Measurements from ENCODE around the gene SERF2. TPM values are rescaled to one million over a fixed set of nuclear protein-coding genes. Genes with fewer than 3 reads are reported as not detected.

The SERF2 gene

DNA sequence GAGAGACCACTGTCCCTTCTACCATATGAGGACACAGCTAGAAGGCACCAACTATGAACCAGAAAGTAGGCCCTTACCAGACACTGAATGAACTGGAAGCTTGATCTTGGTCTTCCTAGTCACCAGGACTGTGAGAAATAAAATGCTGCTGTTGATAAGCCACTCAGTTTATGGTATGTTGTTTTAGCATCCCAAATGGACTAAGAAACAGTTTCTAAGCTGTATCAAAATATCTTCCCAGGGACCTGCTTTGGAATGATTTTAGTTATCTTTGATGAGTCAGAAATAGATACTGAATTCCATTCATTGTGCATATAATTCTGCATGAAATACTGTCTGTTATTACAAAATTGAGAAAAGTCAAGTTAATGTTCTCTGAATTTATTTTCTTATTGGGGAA is 53.3 kb downstream of the SERF2 start:
- H3K36me3 ChIP-seq (ENCODE audit: control insufficient read depth, insufficient read depth, low read length), result no peaks in the 10 kb centered on the region
- no peak overlapping the region for H3K56ac ChIP-seq (ENCODE audit: low read length)
- H3K9ac ChIP-seq (ENCODE audit: low read length), result no peak overlapping the region

More for the DNA sequence above, 53.3 kb downstream of the SERF2 start:
- Histone ChIP-seq H2BK120ac (ENCODE audit: low read depth, low read length) (no peak overlapping the region), H3K79me1 (ENCODE audit: low read length) (no peaks in the 10 kb centered on the region), H4K8ac (ENCODE audit: low read depth, low read length) (no peak overlapping the region), H3K23ac (ENCODE audit: low read length) (no peak overlapping the region), H3K79me2 (ENCODE audit: control insufficient read depth, insufficient read depth, low read length) (no peaks in the 10 kb centered on the region), H2AK5ac (ENCODE audit: low read length) (no peak overlapping the region), H3K4ac (ENCODE audit: low read depth, low read length) (no peak overlapping the region), H3K4me1 (ENCODE audit: control insufficient read depth, low read depth, low read length) (no peaks in the 10 kb centered on the region), H4K5ac (ENCODE audit: low read length) (no peak overlapping the region), H3K18ac (ENCODE audit: low read length) (no peak overlapping the region), H2BK15ac (replicated peaks; ENCODE audit: low read depth) (no peak overlapping the region), H3K27ac (ENCODE audit: low read depth, low read length) (no peak overlapping the region), H3K27me3 (ENCODE audit: insufficient read depth, low read length, poor library complexity) (no peaks in the 10 kb centered on the region), H3K4me2 (ENCODE audit: low read length) (no peak overlapping the region), H3K4me3 (ENCODE audit: low read length) (no peak overlapping the region), H2BK5ac (ENCODE audit: low read length) (no peak overlapping the region)
- DNase-seq, result no peak

Small RNA genes within 50 kb of the gene (small RNA-seq; reads per million reads assigned to genes)
- gene MIR1282 (ENCODE audit: insufficient read depth), result not detected

Data from mesendoderm (in vitro differentiated cells).